Body of pancreas (tissue), 4 donors: ENCODE results near the gene ZNF469.

Experiments
- CTCF ChIP-seq, 7 experiments: fragments of 450-650 bp in 4 of 7; fragments of 200-600 bp in 3 of 7; sonication (generic) in 3 of 7; IDR thresholded peaks; one replicate each; pipeline ENCODE4 v1.5.1; 2016 to 2019; ENCODE audit warnings: antibody characterized with exemption in 7 of 7
- POLR2A ChIP-seq, 3 donors: fragments of 450-650 bp; IDR thresholded peaks; one replicate each; pipeline ENCODE4 v1.6.1; 2016; ENCODE audit warnings: antibody characterized with exemption in 3 of 3, mild to moderate bottlenecking in 2 of 3

DNA sequence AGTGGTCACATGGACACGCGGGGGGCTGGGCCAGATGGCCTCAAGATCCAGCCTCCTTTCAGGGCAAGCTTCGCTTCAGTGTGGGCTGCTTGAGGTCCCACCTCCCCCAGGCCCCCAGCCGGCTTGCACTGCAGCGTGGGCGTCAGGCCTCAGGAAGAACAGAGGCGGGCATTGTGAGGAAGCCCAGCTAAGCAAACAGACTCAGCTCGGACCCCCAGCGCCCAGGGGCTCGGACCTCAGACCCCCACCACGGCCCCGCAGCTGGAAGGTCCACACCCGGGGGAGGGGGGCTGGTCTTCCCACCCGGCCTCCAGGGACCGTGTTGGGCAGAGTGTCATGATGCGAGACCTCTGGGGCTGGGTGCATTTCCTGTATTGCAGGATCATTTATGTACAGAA is 24.7 kb upstream of the ZNF469 start:
- TF ChIP-seq CTCF (IDR thresholded peaks at IDR 0.05) (no peak), POLR2A (IDR thresholded peaks at IDR 0.05) (no peak)
